ENCODE data around the gene TSPAN18.

GRCh38 chr11:44816761-44817160 is 90.0 kb downstream of the TSPAN18 start:
- TF ChIP-seq CTCF (IDR thresholded peaks at IDR 0.05) = no peak
- TF ChIP-seq POLR2A (IDR thresholded peaks at IDR 0.05) = no peak

Measured in thyroid gland (tissue), 4 donors.